Measurements from ENCODE around the gene HELQ.
"Not testable (repeated sequence)": the region's sequence is repeated elsewhere in the genome, so short reads cannot be mapped to it uniquely, and the experiment has no call there.

The HELQ gene

DNA sequence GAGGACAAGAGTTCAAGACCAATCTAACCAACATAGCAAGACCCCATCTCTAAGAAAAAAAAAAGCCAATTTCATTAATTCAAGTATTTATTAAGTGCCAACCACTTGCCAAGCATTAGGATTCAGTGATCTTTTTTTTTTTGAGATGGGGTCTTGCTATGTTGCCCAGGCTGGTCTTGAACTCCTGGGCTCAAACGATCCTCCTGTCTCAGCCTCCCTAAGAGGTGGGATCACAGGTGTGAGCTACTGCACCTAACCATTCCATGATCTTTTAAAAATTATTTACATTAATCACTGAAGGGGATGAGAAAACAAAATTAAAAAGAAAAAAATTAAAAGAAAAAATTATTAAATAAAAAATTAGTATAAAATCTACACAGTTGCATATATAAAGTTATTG, 24.4 kb downstream of the HELQ start:
- Histone ChIP-seq H3K9me3 (ENCODE audit: low read length) (no peaks in the 10 kb centered on the region), H3K27ac (ENCODE audit: low read depth, low read length) (no peak overlapping the region), H3K36me3 (ENCODE audit: insufficient read depth, low read length) (peaks cover 5% of the 10 kb centered on the region), H3K9ac (ENCODE audit: low read length) (no peak overlapping the region), H3K4me1 (ENCODE audit: insufficient read depth, low read length) (no peaks in the 10 kb centered on the region), H3K4me3 (ENCODE audit: low read depth in 1 of 2, low read length in 2 of 2) (no peak overlapping the region), H3K27me3 (ENCODE audit: control insufficient read depth in 1 of 2, insufficient read depth in 2 of 2, low read length in 2 of 2) (no peaks in the 10 kb centered on the region)

DNA sequence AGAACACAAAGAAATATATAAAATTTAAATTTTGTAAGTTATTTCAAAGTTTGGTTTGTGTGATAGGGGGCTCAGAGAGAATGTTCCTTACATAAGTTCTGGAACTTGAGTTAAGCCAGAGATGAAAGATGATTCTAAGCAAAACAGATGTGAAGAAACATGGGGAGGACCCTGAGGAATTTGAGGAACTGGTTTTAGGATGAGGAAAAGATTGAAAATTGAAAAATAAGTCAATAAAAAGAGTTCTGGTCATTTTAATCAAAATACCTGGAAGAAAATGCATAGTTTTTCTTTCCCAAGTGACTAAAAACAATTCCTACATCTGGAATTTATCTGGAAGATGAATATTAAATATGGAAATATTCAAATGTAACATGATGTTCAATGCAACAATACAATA, 37.4 kb downstream of the HELQ start:
- Histone ChIP-seq H3K9ac (ENCODE audit: low read length) (no peak overlapping the region), H3K27me3 (ENCODE audit: control insufficient read depth in 1 of 2, insufficient read depth in 2 of 2, low read length in 2 of 2) (no peaks in the 10 kb centered on the region), H3K4me1 (ENCODE audit: insufficient read depth, low read length) (no peaks in the 10 kb centered on the region), H3K36me3 (ENCODE audit: insufficient read depth, low read length) (peaks cover 25% of the 10 kb centered on the region), H3K4me3 (ENCODE audit: low read depth in 1 of 2, low read length in 2 of 2) (no peak overlapping the region), H3K27ac (ENCODE audit: low read depth, low read length) (no peak overlapping the region), H3K9me3 (ENCODE audit: low read length) (no peaks in the 10 kb centered on the region)

DNA sequence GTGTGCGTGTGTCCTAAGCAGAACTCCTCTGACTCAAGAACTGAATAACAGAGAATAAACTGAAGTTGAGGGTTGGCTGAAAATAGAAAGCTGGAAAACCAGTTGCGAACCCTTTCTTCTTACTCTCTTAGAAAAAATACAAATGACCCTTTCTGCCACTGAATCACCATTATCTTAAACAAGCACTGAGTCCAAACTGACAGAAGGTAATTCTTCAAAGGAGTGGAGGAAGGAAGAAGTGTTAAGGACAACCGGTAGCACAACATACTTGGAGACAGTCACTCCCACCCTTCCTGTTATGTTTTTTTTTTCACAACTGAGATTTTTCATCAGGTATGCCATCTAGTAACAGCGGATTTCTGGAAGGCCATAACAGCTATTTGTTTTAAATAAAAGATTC, 38.1 kb downstream of the HELQ start:
- H3K9ac ChIP-seq (ENCODE audit: low read length): no peak overlapping the region
- H3K27me3 ChIP-seq (ENCODE audit: control insufficient read depth in 1 of 2, insufficient read depth in 2 of 2, low read length in 2 of 2): no peaks in the 10 kb centered on the region
- no peak overlapping the region for H3K27ac ChIP-seq (ENCODE audit: low read depth, low read length)
- H3K36me3 ChIP-seq (ENCODE audit: insufficient read depth, low read length): peaks cover 24% of the 10 kb centered on the region
- no peak overlapping the region for H3K4me3 ChIP-seq (ENCODE audit: low read depth in 1 of 2, low read length in 2 of 2)
- no peaks in the 10 kb centered on the region for H3K9me3 ChIP-seq (ENCODE audit: low read length)
- H3K4me1 ChIP-seq (ENCODE audit: insufficient read depth, low read length): no peaks in the 10 kb centered on the region

DNA sequence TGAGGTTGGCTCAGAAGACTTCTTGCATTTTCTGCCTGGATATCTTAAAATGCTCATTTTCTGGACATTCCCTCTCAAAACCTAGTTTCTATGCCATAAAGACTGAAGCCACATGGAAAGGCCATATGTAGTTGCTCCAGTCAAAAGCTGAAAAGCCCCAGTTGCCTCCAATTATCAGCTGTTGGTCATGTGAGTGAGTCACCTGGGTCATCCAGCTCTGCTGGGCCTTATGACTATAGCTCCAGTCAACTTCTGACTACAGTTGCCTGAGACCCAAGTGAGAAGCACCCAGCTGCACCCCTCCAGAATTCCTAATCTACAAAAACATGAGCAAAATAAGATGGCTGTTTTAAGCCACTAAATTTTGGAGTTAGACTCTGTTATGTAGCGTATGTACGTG, 41.9 kb downstream of the HELQ start:
- Histone ChIP-seq H3K9me3 (ENCODE audit: low read length) (no peaks in the 10 kb centered on the region), H3K36me3 (ENCODE audit: insufficient read depth, low read length) (peaks cover 7% of the 10 kb centered on the region), H3K27me3 (ENCODE audit: control insufficient read depth in 1 of 2, insufficient read depth in 2 of 2, low read length in 2 of 2) (no peaks in the 10 kb centered on the region), H3K4me3 (ENCODE audit: low read depth in 1 of 2, low read length in 2 of 2) (no peak overlapping the region), H3K4me1 (ENCODE audit: insufficient read depth, low read length) (no peaks in the 10 kb centered on the region), H3K27ac (ENCODE audit: low read depth, low read length) (no peak overlapping the region), H3K9ac (ENCODE audit: low read length) (no peak overlapping the region)

DNA sequence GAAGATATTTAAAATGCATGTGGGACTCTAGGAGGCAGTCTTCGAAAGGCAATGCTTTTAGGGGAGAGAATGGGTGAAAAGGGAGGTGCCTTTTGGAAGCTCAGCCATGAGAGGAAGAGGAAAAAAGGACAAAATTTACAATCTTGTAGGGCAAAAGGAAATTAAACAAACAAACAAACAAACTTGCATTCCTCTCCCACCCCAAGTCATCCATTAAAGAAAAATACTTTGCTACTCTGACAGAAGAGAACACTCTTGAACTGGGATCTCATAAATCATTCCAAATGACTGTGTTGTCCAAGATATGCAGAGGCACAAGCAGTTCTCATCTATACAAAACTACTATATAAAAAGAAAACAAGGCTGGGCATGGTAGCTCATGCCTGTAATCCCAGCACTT, 46.7 kb downstream of the HELQ start:
- H3K9ac ChIP-seq (ENCODE audit: low read length): no peak overlapping the region
- no peaks in the 10 kb centered on the region for H3K27me3 ChIP-seq (ENCODE audit: control insufficient read depth in 1 of 2, insufficient read depth in 2 of 2, low read length in 2 of 2)
- no peak overlapping the region for H3K4me3 ChIP-seq (ENCODE audit: low read depth in 1 of 2, low read length in 2 of 2)
- H3K9me3 ChIP-seq (ENCODE audit: low read length): no peaks in the 10 kb centered on the region
- no peak overlapping the region for H3K27ac ChIP-seq (ENCODE audit: low read depth, low read length)
- no peaks in the 10 kb centered on the region for H3K36me3 ChIP-seq (ENCODE audit: insufficient read depth, low read length)
- H3K4me1 ChIP-seq (ENCODE audit: insufficient read depth, low read length): no peaks in the 10 kb centered on the region

DNA sequence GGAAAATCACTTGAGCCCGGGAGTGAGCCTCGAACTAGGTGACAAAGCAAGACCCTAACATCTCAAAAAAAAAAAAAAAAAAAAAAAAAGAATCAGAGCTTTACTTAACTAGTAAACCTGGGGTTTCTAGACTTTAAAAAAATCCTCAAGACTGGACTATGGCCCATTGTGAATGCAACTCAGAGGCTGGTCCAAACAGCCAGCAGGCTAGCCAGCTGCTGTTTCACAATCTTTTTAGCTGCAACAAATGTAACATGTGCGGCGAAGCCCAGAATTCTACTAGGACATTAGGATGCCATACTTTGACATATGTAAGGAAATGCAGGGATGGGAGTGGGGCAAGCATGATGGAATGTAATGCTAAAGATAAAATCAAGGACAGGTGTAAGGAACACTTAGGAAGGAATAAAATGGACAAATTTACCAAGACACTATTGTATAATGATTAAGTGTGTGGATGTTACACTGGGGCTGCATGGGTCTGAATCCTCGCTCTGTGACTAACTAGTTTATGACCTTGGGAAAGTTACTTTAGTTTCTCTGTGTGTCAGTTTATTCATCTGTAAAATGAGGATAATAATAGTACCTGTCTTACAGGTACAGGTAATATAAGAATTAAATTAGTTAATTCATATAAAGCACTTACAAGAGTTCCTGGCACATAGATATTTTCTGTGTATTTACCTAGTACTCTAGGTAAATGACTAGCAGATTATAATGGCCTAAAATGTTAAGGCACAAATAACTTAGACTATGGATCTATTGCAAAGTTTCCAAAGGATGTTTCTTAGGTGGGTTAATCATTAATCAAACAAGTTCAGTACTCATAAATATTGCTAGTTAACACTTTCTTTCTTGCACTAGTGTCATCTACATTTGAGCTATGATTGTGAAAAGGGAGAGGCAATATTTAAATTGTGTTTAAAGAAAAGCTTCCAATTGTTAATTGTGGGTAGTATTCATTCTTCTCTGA, 49.5 kb downstream of the HELQ start:
- Histone ChIP-seq H3K27me3 (ENCODE audit: control insufficient read depth in 1 of 2, insufficient read depth in 2 of 2, low read length in 2 of 2) (no peaks in the 10 kb centered on the region), H3K9ac (ENCODE audit: low read length) (no peak overlapping the region), H3K9me3 (ENCODE audit: low read length) (no peaks in the 10 kb centered on the region), H3K4me1 (ENCODE audit: insufficient read depth, low read length) (no peaks in the 10 kb centered on the region), H3K27ac (ENCODE audit: low read depth, low read length) (no peak overlapping the region), H3K36me3 (ENCODE audit: insufficient read depth, low read length) (no peaks in the 10 kb centered on the region), H3K4me3 (ENCODE audit: low read depth in 1 of 2, low read length in 2 of 2) (no peak overlapping the region)

DNA sequence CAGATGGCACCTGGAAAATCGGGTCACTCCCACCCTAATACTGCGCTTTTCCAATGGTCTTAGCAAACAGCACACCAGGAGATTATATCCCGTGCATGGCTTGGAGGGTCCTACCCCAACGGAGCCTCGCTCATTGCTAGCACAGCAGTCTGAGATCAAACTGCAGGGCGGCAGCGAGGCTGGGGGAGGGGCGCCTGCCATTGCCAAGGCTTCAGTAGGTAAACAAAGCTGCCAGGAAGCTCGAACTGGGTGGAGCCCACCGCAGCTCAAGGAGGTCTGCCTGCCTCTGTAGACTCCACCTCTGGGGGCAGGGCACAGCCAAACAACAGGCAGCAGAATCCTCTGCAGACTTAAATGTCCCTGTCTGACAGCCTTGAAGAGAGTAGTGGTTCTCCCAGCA, 57.5 kb downstream of the HELQ start:
- H3K27ac ChIP-seq (ENCODE audit: low read depth, low read length); H3K9ac ChIP-seq (ENCODE audit: low read length); H3K4me1 ChIP-seq (ENCODE audit: insufficient read depth, low read length); H3K27me3 ChIP-seq (ENCODE audit: control insufficient read depth in 1 of 2, insufficient read depth in 2 of 2, low read length in 2 of 2); H3K9me3 ChIP-seq (ENCODE audit: low read length); H3K4me3 ChIP-seq (ENCODE audit: low read depth in 1 of 2, low read length in 2 of 2); H3K36me3 ChIP-seq (ENCODE audit: insufficient read depth, low read length): not testable (repeated sequence)

DNA sequence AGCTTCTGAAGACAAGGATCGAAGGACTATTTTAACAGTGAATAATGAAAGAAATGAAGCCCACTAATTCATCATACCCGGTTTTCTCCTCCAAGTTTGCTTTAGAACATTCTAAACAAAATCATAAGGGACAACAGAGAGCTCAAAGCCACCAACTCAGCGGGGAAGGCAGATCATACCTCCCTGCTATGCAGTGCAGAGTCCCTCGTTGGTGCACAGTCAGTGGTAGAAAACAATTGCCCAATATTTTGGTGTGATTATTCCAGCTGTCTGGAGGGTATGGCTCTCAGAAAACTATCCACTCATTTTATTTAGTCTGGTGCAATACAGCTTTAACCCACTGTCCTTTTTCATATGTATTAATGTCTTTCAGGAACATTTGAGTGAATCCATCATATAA, 61.7 kb downstream of the HELQ start:
- H3K27ac ChIP-seq (ENCODE audit: low read depth, low read length): no peak overlapping the region
- H3K27me3 ChIP-seq (ENCODE audit: control insufficient read depth in 1 of 2, insufficient read depth in 2 of 2, low read length in 2 of 2): no peaks in the 10 kb centered on the region
- H3K9me3 ChIP-seq (ENCODE audit: low read length): no peaks in the 10 kb centered on the region
- H3K36me3 ChIP-seq (ENCODE audit: insufficient read depth, low read length): no peaks in the 10 kb centered on the region
- H3K9ac ChIP-seq (ENCODE audit: low read length): no peak overlapping the region
- H3K4me3 ChIP-seq (ENCODE audit: low read depth in 1 of 2, low read length in 2 of 2): no peak overlapping the region
- peaks cover 12% of the 10 kb centered on the region for H3K4me1 ChIP-seq (ENCODE audit: insufficient read depth, low read length)

DNA sequence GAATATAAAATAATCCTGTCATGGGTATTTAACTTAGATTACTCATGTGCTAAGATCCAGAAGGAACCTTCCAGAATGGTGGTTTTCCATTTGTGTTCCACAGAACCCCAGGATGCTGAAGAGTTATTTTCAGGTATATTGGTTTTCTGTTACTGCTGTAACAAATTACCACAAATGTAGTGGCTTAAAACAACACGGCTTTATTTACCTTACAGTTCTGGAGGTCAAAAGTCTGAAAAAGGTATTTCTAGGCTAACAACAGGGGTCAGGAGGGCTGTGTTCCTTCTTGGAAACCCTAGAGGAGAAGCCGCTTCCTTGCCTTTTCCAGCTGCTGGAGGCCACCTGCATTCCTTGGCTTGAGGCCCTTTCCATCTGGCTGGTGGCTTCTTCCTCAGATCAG, 63.1 kb downstream of the HELQ start:
- no peak overlapping the region for H3K4me3 ChIP-seq (ENCODE audit: low read depth in 1 of 2, low read length in 2 of 2)
- H3K9ac ChIP-seq (ENCODE audit: low read length): no peak overlapping the region
- no peaks in the 10 kb centered on the region for H3K36me3 ChIP-seq (ENCODE audit: insufficient read depth, low read length)
- H3K27me3 ChIP-seq (ENCODE audit: control insufficient read depth in 1 of 2, insufficient read depth in 2 of 2, low read length in 2 of 2): no peaks in the 10 kb centered on the region
- H3K4me1 ChIP-seq (ENCODE audit: insufficient read depth, low read length): peaks cover 22% of the 10 kb centered on the region
- no peak overlapping the region for H3K27ac ChIP-seq (ENCODE audit: low read depth, low read length)
- no peaks in the 10 kb centered on the region for H3K9me3 ChIP-seq (ENCODE audit: low read length)

DNA sequence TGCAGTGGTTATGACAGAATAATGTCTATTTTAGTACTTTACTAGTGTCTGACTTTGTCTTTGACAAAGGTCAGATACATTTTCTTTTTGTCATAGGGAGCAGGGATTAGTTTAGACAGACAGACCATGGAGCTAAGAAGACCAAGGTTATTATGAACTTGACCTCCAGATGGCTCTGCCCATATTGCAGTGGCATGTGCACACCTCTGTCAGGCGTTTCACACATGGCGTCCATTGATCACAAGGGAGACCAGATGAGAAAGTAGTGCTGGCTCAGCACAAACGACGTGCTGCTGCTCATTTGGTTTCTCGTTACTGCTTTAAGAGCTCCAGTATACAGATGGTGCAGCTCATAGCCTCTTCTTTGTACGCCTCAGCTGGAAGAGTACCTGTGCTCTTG, 64.7 kb downstream of the HELQ start:
- Histone ChIP-seq H3K27me3 (ENCODE audit: control insufficient read depth in 1 of 2, insufficient read depth in 2 of 2, low read length in 2 of 2) (no peaks in the 10 kb centered on the region), H3K36me3 (ENCODE audit: insufficient read depth, low read length) (no peaks in the 10 kb centered on the region), H3K4me3 (ENCODE audit: low read depth in 1 of 2, low read length in 2 of 2) (no peak overlapping the region), H3K27ac (ENCODE audit: low read depth, low read length) (no peak overlapping the region), H3K9me3 (ENCODE audit: low read length) (no peaks in the 10 kb centered on the region), H3K4me1 (ENCODE audit: insufficient read depth, low read length) (peaks cover 32% of the 10 kb centered on the region), H3K9ac (ENCODE audit: low read length) (no peak overlapping the region)

DNA sequence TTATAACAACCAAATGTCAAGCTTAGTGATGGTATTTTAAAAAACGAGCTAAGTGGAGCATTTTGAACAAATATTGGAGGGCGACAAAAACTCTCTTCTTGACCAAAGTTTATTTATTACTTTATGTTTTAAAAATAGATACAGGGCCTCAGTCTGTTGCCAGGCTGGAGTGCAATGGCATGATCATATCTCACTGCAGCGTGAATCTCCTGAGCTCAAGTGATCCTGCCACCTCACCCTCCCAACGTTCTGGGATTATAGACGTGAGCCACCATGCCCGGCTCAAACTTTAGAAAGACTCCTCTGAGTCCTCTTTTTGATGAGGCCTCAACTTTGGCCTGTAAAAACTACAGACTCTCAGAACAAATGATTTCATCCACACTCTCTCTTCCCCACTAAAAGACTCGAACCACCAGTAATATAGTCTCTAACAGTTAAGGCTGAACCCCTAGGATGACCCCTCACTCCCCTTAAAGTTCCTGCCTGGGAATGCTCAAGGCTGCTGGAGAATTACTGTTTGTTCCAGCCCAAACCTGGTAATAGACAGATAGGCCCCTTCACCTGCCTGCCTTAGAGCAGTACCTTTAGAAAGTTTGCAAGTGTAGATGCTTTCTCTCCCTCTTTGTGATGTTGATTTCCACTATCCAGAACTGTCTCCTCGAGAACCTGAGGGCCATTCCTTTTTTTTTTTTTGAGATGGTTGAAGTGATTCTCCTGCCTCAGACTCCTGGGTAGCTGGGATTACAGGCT, 65.7 kb downstream of the HELQ start:
- H3K36me3 ChIP-seq (ENCODE audit: insufficient read depth, low read length): no peaks in the 10 kb centered on the region
- no peaks in the 10 kb centered on the region for H3K27me3 ChIP-seq (ENCODE audit: control insufficient read depth in 1 of 2, insufficient read depth in 2 of 2, low read length in 2 of 2)
- no peak overlapping the region for H3K27ac ChIP-seq (ENCODE audit: low read depth, low read length)
- no peaks in the 10 kb centered on the region for H3K9me3 ChIP-seq (ENCODE audit: low read length)
- H3K4me1 ChIP-seq (ENCODE audit: insufficient read depth, low read length): peaks cover 32% of the 10 kb centered on the region
- H3K9ac ChIP-seq (ENCODE audit: low read length): no peak overlapping the region
- H3K4me3 ChIP-seq (ENCODE audit: low read depth in 1 of 2, low read length in 2 of 2): no peak overlapping the region

Measured in muscle layer of colon (tissue), 2 donors.